ENCODE data around the gene SMC5.
A peak's percentile ranks its signal among the peaks of the same experiment; 100 is the strongest.
"Not testable (repeated sequence)": the region's sequence is repeated elsewhere in the genome, so short reads cannot be mapped to it uniquely, and the experiment has no call there.

The SMC5 gene

DNA sequence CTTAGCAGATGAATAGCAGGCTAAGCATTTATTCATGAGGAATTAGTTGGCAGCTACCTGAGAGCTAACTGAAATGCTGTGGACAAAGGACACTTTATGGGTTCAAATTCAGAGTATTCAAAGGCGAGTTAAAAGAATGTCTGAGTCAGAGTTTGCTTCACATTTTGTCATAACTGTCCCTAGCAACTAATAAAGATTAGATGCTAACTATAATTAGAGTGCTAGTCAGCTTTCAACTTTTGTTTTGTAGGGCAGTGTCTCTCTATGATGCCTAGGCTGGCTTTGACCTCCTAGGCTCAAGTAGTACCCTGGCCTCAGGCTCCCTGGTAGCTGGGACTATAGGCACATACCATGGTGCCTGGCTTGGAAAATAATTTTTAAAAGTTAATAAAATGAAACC, 4.6 kb downstream of the SMC5 start:
- peak; percentile 9 for DNase-seq (ENCODE audit: low spot score)

DNA sequence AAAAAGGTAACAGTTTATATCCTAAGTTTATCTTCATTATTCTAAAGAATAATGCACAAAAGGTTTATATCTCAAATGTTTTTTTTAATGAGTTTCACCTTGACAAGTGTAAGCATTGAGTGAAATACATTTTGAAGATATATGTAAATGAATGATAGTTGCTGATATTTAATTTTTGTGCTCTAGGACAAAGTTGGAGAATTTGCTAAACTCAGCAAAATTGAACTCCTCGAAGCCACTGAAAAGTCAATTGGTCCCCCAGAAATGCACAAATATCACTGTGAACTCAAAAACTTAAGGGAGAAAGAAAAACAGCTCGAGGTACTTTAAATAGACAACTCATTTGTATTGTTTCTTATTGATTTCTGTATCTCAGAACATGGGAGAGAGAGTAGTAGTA, 19.5 kb downstream of the SMC5 start:
- DNase-seq (ENCODE audit: low spot score): no peak

DNA sequence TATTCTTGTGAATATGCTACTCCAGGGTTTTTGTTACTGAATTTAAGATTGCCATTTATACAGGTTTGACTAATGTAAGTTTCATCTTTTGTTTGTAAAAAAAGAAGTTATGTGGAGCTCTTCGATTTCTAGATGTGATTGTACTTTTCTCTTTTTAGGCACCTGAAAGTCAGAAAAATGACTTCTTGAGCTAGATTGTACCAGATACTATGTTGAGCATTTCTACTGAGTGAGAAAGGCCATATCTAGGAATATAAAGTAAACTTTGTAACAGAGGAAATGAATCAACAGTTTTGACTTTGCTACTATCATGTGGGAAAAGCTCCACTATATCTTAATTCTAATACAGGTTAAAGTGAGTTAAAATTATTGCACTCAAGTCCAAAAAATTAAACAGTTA, 25.1 kb downstream of the SMC5 start:
- no peak for DNase-seq (ENCODE audit: low spot score)

DNA sequence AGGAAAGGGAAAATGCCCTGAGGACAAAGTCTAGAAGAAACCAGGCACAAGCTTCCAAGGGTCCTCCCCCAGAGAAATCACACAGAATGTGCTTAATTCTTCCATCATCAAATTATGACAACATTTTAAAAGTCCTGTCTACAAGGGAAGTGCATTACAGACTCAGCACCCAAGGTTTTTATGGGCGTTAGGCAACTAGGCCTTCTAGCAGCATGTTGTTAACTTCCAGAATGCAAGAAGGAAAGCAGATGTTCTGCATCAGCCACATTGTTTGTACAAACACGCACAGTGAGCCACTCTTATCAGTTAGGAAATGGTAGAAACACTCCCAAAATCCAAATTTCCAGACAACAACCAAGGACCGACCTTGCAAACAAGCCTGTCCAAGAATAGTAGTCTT, 26.5 kb downstream of the SMC5 start:
- peak; percentile 5 for DNase-seq (ENCODE audit: low spot score)

DNA sequence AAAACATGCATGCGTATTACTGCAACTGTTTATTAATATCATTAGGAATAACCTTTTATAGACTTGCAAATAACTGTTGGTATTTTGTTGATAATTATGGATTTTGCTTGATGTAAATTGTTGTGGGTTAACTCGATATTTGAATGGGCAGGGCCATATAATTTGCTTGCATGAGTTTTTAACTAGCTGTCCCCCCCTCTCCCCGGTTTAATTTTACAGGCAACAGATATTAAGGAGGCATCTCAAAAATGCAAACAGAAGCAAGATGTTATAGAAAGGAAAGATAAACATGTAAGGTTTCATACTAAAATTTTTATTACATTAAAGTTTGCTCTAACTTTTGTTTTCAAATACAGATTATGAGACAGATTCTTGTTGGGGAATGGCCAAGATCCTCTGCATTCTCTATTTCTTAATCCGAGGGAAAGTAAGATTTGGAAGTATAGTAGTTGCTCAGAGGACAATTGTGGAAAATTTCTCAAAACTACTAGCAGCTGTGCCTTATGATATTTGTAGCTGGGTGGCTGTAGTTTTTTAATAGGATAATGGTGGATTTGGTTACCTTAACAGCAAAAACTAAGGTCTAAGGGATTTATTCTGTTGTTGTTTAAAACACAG, 27.3 kb downstream of the SMC5 start:
- DNase-seq (ENCODE audit: low spot score): no peak

DNA sequence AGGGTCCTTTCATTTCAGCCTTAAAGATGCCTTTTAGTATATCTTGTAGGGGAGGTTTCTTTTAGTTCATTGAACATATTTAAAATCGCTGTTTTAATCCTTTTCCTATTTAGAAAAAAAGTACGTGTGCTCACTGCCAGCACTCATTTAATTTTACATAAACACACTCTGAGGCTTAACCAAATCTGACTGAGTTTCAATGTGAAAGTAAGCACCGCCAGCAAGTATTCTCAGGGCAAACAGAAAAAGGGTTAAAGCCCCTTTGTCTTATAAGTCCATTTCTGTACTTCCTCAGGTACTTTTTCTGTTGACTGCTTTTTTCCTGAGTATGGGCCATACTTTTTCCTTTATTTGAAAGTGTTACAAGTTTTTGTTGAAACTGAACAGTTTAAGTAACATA, 31.8 kb downstream of the SMC5 start:
- no peak for DNase-seq (ENCODE audit: low spot score)

DNA sequence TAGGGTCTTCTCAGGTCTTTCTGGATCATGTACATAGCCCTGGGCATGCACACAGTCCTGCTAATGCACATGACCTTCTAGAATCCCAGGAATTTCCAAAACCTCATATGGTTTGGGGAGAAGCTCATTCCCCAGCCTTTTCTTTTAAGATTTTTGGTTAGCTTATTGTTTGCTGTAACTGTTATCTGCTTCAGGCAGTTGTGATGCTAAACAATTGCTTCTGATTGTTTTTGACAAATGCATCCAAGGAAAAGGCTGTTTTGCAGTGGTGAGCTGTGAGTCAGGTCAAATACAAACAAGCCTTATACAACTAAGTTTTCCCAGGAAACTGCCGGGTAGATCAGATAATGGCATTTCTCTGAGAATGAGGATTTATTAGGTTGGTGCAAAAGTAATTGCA, 32.7 kb downstream of the SMC5 start:
- no peak for DNase-seq (ENCODE audit: low spot score)

DNA sequence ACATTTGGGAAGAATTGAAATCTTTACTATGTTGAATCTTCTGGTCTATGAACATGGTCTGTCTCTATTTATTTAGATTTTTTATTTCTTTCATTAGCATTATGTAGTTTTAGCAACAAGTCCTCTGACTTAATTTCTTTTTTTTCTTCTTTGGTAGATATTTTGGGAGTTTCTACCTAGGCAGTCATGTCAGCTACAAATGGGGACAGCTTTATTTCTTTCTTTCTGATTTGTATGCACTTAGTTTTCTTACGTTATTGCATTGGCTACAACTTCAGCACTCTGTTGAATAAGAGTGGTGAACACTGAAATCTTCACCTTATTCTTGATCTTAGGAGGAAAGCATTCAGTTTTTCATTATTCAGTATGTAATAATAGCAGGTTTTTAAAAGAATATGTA, 33.5 kb downstream of the SMC5 start:
- no peak for DNase-seq (ENCODE audit: low spot score)

DNA sequence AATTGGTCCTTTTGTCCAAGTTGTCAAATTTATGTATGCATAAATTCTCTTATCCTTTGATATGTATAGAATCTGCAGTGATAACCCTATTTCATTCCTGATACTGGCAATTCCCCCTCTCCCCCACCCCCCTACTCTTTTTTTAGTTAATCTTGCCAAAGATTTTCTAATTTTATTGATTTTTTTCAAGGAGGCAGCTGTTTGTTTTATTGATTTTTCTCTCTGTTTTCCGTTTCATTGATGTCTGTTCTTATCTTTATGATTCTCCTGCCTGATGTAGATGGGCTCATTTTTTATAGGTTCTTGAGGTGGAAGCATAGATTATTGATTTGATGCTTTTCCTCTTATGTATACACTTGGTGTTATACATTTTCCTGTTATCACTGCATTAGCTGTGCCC, 34.4 kb downstream of the SMC5 start:
- no peak for DNase-seq (ENCODE audit: low spot score)

DNA sequence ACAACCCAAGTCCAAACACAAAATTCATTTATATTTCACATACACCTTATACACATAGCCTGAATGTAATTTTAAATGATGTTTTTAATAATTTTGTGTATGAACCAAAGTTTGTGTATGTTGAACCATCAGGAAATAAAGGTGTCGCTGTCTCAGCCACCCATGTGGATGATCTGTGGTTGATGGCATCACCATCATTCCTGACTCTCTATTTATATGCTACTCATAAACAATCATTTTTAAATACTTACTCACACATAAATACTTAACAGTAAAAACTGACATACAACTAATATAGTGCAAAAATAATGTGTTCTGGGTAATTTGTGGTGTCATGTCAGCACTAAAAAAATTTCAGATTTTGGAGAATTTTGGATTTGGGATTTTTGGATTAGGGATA, 38.4 kb downstream of the SMC5 start:
- DNase-seq (ENCODE audit: low spot score): no peak

DNA sequence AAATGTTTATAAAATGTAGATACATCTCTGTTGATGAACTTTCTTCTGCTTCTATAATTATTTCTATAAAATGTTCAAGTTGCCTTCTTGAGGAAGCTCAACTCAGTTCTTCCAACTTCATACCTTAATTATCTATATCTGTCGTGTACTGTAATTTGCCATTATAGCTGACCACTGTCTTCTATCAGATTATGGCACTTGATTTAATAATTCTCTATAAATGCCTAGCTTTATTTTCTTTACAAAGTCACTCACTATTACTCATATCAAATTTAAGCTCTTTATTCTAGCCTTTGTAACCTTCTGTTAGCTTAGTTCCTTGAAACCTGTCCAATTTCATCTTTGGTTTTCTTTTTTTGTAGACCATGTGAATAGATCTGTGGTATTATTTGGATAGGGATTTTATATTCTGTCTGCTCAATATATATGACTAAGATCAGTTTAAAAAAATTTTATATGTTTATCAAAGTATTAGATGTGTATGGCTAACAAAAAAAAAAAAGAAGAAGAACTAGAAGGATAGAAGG, 39.5 kb downstream of the SMC5 start:
- no peak for DNase-seq (ENCODE audit: low spot score)

DNA sequence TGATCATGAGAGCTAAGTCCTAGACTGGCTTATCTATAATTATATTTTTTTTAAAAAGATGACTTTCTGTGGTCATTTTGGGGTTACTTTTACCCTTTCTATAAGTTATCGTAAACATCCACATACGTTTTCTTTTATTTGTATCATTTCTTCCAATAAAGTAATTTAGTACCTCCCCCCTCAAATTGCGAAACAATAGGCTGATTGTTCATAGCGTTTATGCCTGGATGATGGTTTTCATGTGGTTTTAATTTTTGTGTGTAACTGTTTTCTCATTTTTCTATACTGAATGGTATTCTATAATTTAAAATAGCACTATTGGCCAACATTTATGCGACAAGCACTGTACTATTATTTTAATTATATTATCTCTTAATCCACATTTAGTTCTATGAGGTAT, 44.5 kb downstream of the SMC5 start:
- peak; percentile 5 for DNase-seq (ENCODE audit: low spot score)

DNA sequence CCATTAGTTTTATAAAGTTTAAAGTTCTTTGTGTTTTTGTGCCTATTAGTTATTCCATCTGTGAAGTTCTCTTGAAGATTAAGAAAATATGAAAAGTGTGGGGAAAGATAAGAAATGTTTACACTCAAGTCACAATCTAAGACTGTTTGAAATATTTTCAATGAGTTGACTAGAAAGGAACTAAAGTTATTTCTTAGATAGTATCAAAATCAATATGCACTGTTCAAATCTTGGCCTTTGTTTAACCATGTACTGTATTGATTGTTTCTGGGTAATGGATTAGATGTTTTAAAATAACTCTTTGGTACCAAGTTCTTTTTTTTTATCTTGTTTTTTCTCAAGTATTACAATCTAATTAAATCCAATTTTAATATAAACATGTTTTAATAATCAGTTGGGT, 46.0 kb downstream of the SMC5 start:
- no peak for DNase-seq (ENCODE audit: low spot score)

DNA sequence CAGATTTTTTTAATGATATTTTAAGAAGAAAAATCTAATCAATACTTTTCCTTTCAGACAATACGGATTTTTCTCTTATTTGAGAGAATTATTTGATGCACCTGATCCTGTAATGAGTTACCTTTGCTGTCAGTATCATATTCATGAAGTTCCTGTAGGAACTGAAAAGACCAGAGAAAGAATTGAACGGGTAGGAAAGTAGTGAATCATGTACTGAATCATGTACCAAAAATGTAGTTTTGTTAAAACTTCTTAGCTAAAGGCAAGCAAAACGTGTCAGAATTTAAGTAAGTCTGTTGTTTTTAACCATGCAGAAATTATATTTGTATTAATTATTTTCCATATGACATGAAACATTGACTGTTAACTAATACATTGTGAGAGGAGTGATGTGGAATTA, 56.6 kb downstream of the SMC5 start:
- DNase-seq (ENCODE audit: low spot score): peak; percentile 13

DNA sequence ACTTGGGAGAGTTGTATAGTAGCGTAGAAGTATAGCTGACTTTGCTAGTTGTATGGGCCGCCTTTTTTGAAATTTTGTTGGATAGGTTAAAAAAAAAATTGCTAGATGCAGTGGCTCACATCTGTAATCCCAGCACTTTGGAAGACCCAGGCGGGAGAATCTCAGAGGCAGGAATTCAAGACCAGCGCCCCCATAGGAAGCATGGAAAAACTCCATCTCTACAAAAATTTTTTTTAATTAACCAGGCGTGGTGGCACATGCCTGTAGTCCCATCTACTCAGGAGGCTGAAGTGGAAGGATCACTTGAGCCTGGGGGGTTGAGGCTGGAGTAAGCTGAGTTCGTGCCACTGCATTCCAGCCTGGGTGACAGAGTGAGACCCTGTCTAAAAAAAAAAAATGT, 59.2 kb downstream of the SMC5 start:
- no peak for DNase-seq (ENCODE audit: low spot score)

DNA sequence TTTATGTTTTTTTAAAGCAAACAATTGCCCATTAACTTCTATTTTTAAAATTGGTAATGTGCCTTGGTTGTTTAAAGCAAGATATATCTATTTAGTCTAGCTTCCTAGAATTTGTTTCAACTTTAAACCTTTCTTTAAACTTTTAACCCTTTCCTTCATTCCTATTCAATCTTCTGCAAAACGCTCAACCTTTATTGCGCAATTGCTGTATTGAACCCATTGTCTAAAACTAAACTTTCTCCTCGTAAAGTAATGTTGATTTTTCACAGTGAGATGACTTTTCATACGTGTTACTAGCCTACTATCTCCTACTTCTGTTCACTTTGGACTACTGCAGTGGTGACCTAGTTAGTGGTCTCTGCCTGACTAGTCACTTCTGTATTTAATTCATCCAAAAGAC, 63.3 kb downstream of the SMC5 start:
- DNase-seq (ENCODE audit: low spot score): no peak

DNA sequence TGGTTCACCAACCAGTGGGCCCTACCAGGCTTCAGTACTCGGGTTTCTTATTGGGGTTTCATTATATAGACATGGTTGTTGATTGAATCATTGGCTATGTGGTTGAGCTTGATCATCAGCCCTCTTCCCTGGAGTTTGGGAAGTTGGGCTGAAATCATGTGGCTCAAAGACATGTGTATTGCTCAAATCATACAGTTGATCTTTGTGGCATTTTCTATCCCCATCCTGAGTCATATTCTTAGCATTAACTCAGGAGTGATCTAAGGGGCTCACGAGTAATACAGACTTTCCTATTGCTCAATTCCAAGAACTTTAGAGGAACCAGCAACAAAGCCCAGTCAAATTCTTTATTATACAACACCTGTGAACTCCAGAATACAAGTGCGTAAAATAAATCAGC, 66.2 kb downstream of the SMC5 start:
- peak; percentile 27 for DNase-seq (ENCODE audit: low spot score)

DNA sequence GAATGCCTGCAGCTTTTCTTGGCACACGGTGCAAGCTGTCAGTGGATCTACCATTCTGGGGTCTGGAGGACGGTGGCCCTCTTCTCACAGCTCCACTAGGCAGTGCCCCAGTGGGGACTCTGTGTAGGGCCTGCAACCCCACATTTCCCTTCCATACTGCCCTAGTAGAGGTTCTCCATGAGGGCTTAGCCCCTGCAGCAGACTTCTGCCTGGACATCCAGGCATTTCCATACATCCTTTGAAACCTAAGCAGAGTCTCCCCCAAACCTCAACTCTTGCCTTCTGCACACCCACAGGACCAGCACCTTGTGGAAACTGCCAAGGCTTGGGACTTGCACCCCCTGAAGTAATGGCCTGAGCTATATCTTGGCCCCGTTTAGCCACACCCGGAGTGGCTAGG, 69.8 kb downstream of the SMC5 start:
- not testable (repeated sequence) for DNase-seq (ENCODE audit: low spot score)

DNA sequence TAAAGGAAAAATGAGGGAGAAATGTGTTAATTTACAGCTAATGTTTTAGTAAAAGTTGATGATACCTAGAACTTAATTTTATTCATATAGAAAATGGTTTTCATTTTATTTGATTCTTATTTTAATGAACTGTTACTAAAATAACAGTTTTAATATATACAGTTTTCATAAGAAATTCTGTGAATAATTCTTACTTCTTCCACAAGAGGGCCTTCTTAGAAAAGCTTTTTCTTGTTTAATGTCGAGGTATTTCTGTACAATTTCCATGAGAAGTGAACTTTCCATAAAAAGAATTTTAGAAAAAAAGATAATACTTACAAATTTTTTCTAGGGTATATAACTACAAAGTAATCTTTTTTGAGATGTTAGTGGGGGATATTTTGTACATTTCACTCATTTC, 81.8 kb downstream of the SMC5 start:
- DNase-seq (ENCODE audit: low spot score): peak; percentile 12

DNA sequence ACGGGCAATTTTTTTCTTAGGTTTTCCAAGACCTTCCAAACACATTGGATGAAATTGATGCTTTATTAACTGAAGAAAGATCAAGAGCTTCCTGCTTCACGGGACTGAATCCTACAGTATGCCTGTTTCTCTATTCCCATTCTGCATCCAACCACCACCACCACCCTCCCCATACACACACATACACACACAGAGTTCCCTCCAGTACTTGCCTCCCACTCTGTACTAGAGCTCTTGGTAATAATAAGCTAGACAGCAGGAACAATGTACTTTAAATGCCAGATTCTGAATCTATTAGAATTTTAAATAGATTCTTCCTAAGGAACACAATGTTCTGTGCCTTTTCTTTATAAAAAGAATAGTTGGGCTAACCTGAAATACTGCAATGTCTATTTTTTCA, 88.3 kb downstream of the SMC5 start:
- DNase-seq (ENCODE audit: low spot score): no peak

DNA sequence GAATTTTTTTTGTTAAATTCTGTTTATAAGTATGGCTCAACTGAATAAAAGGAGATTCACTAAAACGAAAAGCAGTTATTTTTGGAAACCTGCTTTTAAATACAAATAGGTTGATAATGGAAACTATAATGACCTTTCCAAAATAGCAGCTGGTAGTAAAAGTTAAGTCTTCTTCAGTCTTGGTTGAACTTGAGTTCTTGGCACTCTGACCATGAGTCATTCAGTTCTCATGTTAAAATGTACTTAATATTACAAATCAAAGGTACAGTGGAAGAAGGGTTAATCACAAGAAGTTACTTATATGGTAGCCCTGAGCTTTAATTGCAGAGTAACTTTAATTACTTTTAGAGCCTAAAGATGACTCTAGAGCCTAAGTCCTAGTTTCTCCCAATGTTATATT, 93.6 kb downstream of the SMC5 start:
- DNase-seq (ENCODE audit: low spot score): no peak

DNA sequence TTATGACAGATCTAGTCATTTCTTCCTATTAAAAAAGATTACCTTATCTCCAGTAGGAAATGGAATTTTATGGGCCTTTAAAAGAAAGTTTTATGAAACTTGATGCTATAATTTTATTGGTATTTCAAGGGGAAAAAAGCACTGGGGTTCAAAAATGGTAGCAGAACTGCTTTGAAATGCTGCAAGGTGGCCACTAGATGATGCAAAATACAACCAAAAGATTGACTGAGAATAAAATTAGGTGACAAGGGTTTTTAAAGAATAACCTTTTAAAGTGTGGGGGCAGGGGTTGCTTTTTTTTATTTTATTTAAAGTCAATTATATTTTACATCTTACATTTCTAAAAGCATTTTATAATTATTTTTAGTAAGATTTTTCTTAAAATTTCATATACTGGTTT, 94.0 kb downstream of the SMC5 start:
- DNase-seq (ENCODE audit: low spot score): peak; percentile 18

DNA sequence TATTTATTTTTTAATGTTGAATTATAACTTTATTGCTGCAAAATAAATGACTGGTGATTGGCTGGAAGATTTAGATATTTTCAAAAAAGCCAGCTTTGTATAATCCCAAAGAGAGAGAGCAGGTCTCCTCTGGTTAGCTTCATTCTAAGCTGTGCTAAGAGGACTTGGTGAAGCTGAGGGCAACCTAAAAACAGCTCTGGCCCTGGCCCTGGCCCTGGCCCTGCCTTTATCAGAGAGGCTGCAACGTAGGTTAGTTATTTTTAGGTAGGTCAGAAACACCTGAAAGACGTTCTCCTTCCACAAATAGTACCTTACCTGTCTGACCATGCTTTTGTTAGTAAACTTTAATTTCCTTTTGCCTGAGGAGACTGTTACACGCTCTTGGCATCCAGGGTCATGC, 97.0 kb downstream of the SMC5 start:
- no peak for DNase-seq (ENCODE audit: low spot score)

DNA sequence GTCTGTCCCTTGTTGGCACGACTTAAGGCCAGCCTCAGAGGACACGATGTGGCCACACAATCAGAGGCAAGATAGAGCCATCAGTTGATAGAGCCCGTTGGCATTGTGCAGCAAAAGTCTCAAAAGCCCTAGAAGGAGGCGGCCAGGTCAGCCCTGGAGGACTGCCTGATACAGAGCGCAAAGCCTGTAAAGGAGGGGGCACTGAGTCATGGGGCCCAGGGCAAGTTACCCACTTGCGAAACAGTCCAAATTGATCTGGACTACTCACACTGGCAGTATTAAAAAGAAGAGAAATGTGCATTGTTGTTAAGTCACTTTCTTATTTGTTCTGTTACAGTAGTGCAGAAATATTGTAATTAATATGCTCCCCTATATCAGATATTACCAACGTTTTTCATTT, 104.2 kb downstream of the SMC5 start:
- DNase-seq (ENCODE audit: low spot score): no peak

DNA sequence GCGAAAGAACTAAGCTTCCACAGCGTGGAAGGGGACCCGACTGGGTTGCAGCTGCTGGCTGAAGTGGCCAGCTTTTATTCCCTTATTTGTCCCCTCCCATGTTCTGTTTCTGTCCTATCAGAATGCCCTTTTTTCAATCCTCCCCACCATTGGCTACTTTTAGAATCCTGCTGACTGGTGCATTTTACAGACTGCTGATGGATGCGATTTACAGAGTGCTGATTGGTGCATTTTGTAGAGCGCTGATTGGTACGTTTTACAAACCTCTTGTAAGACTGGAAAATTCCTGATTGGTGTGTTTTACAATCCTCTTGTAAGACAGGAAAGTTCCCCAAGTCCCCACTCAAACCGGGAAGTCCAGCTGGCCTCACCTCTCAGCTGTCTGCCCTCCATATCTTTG, 105.0 kb downstream of the SMC5 start:
- DNase-seq (ENCODE audit: low spot score): no peak

Measured in AG08395 (cell line).